Rectal smooth muscle tissue (tissue), 1 donor: ENCODE measurements around the gene RRH.
"Not testable (repeated sequence)": the region's sequence is repeated elsewhere in the genome, so short reads cannot be mapped to it uniquely, and the experiment has no call there.

Experiments used
- H3K27ac ChIP-seq: one replicate; pipeline ENCODE4 v1.7.0; 2013; ENCODE audit warnings: low read depth, low read length, inconsistent platforms
- H3K27me3 ChIP-seq: one replicate; pipeline ENCODE4 v1.7.0; 2013; ENCODE audit warnings: low read length; ENCODE audit not compliant: control insufficient read depth, insufficient read depth
- H3K36me3 ChIP-seq: one replicate; pipeline ENCODE4 v1.7.0; 2013; ENCODE audit warnings: low read length; ENCODE audit not compliant: control insufficient read depth, insufficient read depth
- H3K4me1 ChIP-seq: one replicate; pipeline ENCODE4 v1.7.0; 2013; ENCODE audit warnings: low read length; ENCODE audit not compliant: control insufficient read depth, insufficient read depth
- H3K4me3 ChIP-seq: one replicate; pipeline ENCODE4 v1.7.0; 2013; ENCODE audit warnings: low read length
- H3K9ac ChIP-seq: one replicate; pipeline ENCODE4 v1.7.0; 2013; ENCODE audit warnings: low read length

Gene RRH

GRCh38 chr4:109850601-109851000 is 22.8 kb downstream of the RRH start:
- Histone ChIP-seq H3K4me3 (no peak overlapping the region), H3K36me3 (no peaks in the 10 kb centered on the region), H3K27me3 (no peaks in the 10 kb centered on the region), H3K4me1 (no peaks in the 10 kb centered on the region), H3K27ac (no peak overlapping the region), H3K9ac (no peak overlapping the region)

- H3K9ac ChIP-seq, H3K27me3 ChIP-seq, H3K4me1 ChIP-seq, H3K36me3 ChIP-seq, H3K27ac ChIP-seq, H3K4me3 ChIP-seq: not testable (repeated sequence)
These were observed 31.9 kb downstream of the RRH start for GRCh38 chr4:109859426-109860300.

- H3K9ac ChIP-seq = no peak overlapping the region
- H3K36me3 ChIP-seq = no peaks in the 10 kb centered on the region
- H3K27ac ChIP-seq = no peak overlapping the region
- no peak overlapping the region for H3K4me3 ChIP-seq
- no peaks in the 10 kb centered on the region for H3K4me1 ChIP-seq
- H3K27me3 ChIP-seq = no peaks in the 10 kb centered on the region
These were observed 33.5 kb downstream of the RRH start for GRCh38 chr4:109861271-109861670.

- Histone ChIP-seq H3K4me3 (no peak overlapping the region), H3K36me3 (no peaks in the 10 kb centered on the region), H3K9ac (no peak overlapping the region), H3K27me3 (no peaks in the 10 kb centered on the region), H3K27ac (no peak overlapping the region), H3K4me1 (no peaks in the 10 kb centered on the region)
These were observed 34.2 kb downstream of the RRH start for GRCh38 chr4:109861916-109862511.

- no peaks in the 10 kb centered on the region for H3K36me3 ChIP-seq
- H3K4me3 ChIP-seq = no peak overlapping the region
- H3K9ac ChIP-seq = no peak overlapping the region
- no peaks in the 10 kb centered on the region for H3K4me1 ChIP-seq
- H3K27ac ChIP-seq = no peak overlapping the region
- H3K27me3 ChIP-seq = no peaks in the 10 kb centered on the region
These were observed 36.4 kb downstream of the RRH start for GRCh38 chr4:109864134-109864533.

GRCh38 chr4:109870061-109870460 is 42.3 kb downstream of the RRH start:
- Histone ChIP-seq H3K9ac (no peak overlapping the region), H3K4me3 (no peak overlapping the region), H3K36me3 (no peaks in the 10 kb centered on the region), H3K4me1 (no peaks in the 10 kb centered on the region), H3K27me3 (no peaks in the 10 kb centered on the region), H3K27ac (no peak overlapping the region)

- Histone ChIP-seq H3K9ac (no peak overlapping the region), H3K36me3 (no peaks in the 10 kb centered on the region), H3K4me1 (no peaks in the 10 kb centered on the region), H3K27me3 (no peaks in the 10 kb centered on the region), H3K27ac (no peak overlapping the region), H3K4me3 (no peak overlapping the region)
These were observed 44.3 kb downstream of the RRH start for GRCh38 chr4:109872065-109872464.

- Histone ChIP-seq H3K4me1 (no peaks in the 10 kb centered on the region), H3K27me3 (no peaks in the 10 kb centered on the region), H3K9ac (no peak overlapping the region), H3K36me3 (no peaks in the 10 kb centered on the region), H3K27ac (no peak overlapping the region), H3K4me3 (no peak overlapping the region)
These were observed 45.3 kb downstream of the RRH start for GRCh38 chr4:109872950-109873656.

- Histone ChIP-seq H3K4me3 (no peak overlapping the region), H3K27me3 (no peaks in the 10 kb centered on the region), H3K9ac (no peak overlapping the region), H3K4me1 (no peaks in the 10 kb centered on the region), H3K36me3 (no peaks in the 10 kb centered on the region), H3K27ac (no peak overlapping the region)
These were observed 46.2 kb downstream of the RRH start for GRCh38 chr4:109873791-109874514.

- H3K27me3 ChIP-seq = no peaks in the 10 kb centered on the region
- no peak overlapping the region for H3K4me3 ChIP-seq
- H3K36me3 ChIP-seq = no peaks in the 10 kb centered on the region
- no peak overlapping the region for H3K27ac ChIP-seq
- no peaks in the 10 kb centered on the region for H3K4me1 ChIP-seq
- H3K9ac ChIP-seq = no peak overlapping the region
These were observed 47.3 kb downstream of the RRH start for GRCh38 chr4:109875106-109875505.

GRCh38 chr4:109875553-109875952 is 47.8 kb downstream of the RRH start:
- H3K27me3 ChIP-seq, H3K4me1 ChIP-seq, H3K4me3 ChIP-seq, H3K27ac ChIP-seq, H3K9ac ChIP-seq, H3K36me3 ChIP-seq: not testable (repeated sequence)

GRCh38 chr4:109876634-109877265 is 49.0 kb downstream of the RRH start:
- Histone ChIP-seq H3K27me3 (no peaks in the 10 kb centered on the region), H3K4me1 (no peaks in the 10 kb centered on the region), H3K4me3 (no peak overlapping the region), H3K36me3 (no peaks in the 10 kb centered on the region), H3K9ac (no peak overlapping the region), H3K27ac (no peak overlapping the region)
